ENCODE results near the gene DHX40. TPM values are rescaled to one million over a fixed set of nuclear protein-coding genes. Genes with fewer than 3 reads are reported as not detected.

Gene DHX40
- total RNA-seq, 1 donor from 2014 or later, result 54.3 TPM

- Histone ChIP-seq H3K9ac (ENCODE audit: low read depth in 1 of 3, low read length in 3 of 3) (no peak overlapping the region), H3K4me1 (ENCODE audit: control insufficient read depth in 3 of 3, insufficient read depth in 3 of 3, low read length in 3 of 3) (peaks cover 21 to 25% (median 24%) of the 10 kb centered on the region in 3 donors), H3K27me3 (ENCODE audit: control insufficient read depth in 3 of 3, insufficient read depth in 3 of 3, low read length in 3 of 3) (no peaks in the 10 kb centered on the region), H3K9me3 (ENCODE audit: control insufficient read depth in 3 of 3, low read length in 3 of 3) (no peaks in the 10 kb centered on the region), H3K36me3 (ENCODE audit: control insufficient read depth in 3 of 3, insufficient read depth in 3 of 3, low read length in 3 of 3) (no peaks in the 10 kb centered on the region), H3K27ac (ENCODE audit: low read depth, low read length) (no peak overlapping the region), H3K4me3 (ENCODE audit: low read length in 3 of 3) (no peak overlapping the region)
Measured at GRCh38 chr17:59637611-59638310, 72.4 kb downstream of the DHX40 start.

- Histone ChIP-seq H3K27me3 (ENCODE audit: control insufficient read depth in 3 of 3, insufficient read depth in 3 of 3, low read length in 3 of 3) (no peaks in the 10 kb centered on the region), H3K27ac (ENCODE audit: low read depth, low read length) (no peak overlapping the region), H3K9ac (ENCODE audit: low read depth in 1 of 3, low read length in 3 of 3) (no peak overlapping the region), H3K9me3 (ENCODE audit: control insufficient read depth in 3 of 3, low read length in 3 of 3) (no peaks in the 10 kb centered on the region), H3K4me1 (ENCODE audit: control insufficient read depth in 3 of 3, insufficient read depth in 3 of 3, low read length in 3 of 3) (peaks cover 24 to 30% (median 27%) of the 10 kb centered on the region in 3 donors), H3K4me3 (ENCODE audit: low read length in 3 of 3) (no peak overlapping the region), H3K36me3 (ENCODE audit: control insufficient read depth in 3 of 3, insufficient read depth in 3 of 3, low read length in 3 of 3) (no peaks in the 10 kb centered on the region)
Measured at GRCh38 chr17:59638553-59638952, 73.1 kb downstream of the DHX40 start.

GRCh38 chr17:59641799-59642484 is 76.5 kb downstream of the DHX40 start:
- H3K27ac ChIP-seq (ENCODE audit: low read depth, low read length), result no peak overlapping the region

GRCh38 chr17:59642565-59642964 is 77.2 kb downstream of the DHX40 start:
- Histone ChIP-seq H3K27me3 (ENCODE audit: control insufficient read depth in 3 of 3, insufficient read depth in 3 of 3, low read length in 3 of 3) (no peaks in the 10 kb centered on the region), H3K36me3 (ENCODE audit: control insufficient read depth in 3 of 3, insufficient read depth in 3 of 3, low read length in 3 of 3) (peaks cover 0 to 14% (median 6%) of the 10 kb centered on the region in 3 donors), H3K4me3 (ENCODE audit: low read length in 3 of 3) (no peak overlapping the region), H3K4me1 (ENCODE audit: control insufficient read depth in 3 of 3, insufficient read depth in 3 of 3, low read length in 3 of 3) (peaks cover 21 to 28% (median 21%) of the 10 kb centered on the region in 3 donors), H3K9ac (ENCODE audit: low read depth in 1 of 3, low read length in 3 of 3) (peak overlapping the region in 2 of 3 donors; percentile 35 to 48), H3K27ac (ENCODE audit: low read depth, low read length) (peak overlapping the region; percentile 64), H3K9me3 (ENCODE audit: control insufficient read depth in 3 of 3, low read length in 3 of 3) (no peaks in the 10 kb centered on the region)

More at GRCh38 chr17:59641799-59642484, 76.5 kb downstream of the DHX40 start:
- Histone ChIP-seq H3K4me3 (ENCODE audit: low read length in 3 of 3) (no peak overlapping the region), H3K36me3 (ENCODE audit: control insufficient read depth in 3 of 3, insufficient read depth in 3 of 3, low read length in 3 of 3) (peaks cover 0 to 14% (median 3%) of the 10 kb centered on the region in 3 donors), H3K9ac (ENCODE audit: low read depth in 1 of 3, low read length in 3 of 3) (no peak overlapping the region), H3K9me3 (ENCODE audit: control insufficient read depth in 3 of 3, low read length in 3 of 3) (no peaks in the 10 kb centered on the region), H3K4me1 (ENCODE audit: control insufficient read depth in 3 of 3, insufficient read depth in 3 of 3, low read length in 3 of 3) (peaks cover 21 to 25% (median 21%) of the 10 kb centered on the region in 3 donors), H3K27me3 (ENCODE audit: control insufficient read depth in 3 of 3, insufficient read depth in 3 of 3, low read length in 3 of 3) (no peaks in the 10 kb centered on the region)

- H3K4me1 ChIP-seq (ENCODE audit: control insufficient read depth in 3 of 3, insufficient read depth in 3 of 3, low read length in 3 of 3), result peaks cover 21 to 28% (median 21%) of the 10 kb centered on the region in 3 donors
- H3K36me3 ChIP-seq (ENCODE audit: control insufficient read depth in 3 of 3, insufficient read depth in 3 of 3, low read length in 3 of 3), result peaks cover 3 to 17% (median 13%) of the 10 kb centered on the region in 3 donors
- H3K4me3 ChIP-seq (ENCODE audit: low read length in 3 of 3), result no peak overlapping the region
- H3K27me3 ChIP-seq (ENCODE audit: control insufficient read depth in 3 of 3, insufficient read depth in 3 of 3, low read length in 3 of 3), result no peaks in the 10 kb centered on the region
- H3K9ac ChIP-seq (ENCODE audit: low read depth in 1 of 3, low read length in 3 of 3), result peak overlapping the region in 1 of 3 donors; percentile 48
- H3K9me3 ChIP-seq (ENCODE audit: control insufficient read depth in 3 of 3, low read length in 3 of 3), result no peaks in the 10 kb centered on the region
- peak overlapping the region; percentile 64 for H3K27ac ChIP-seq (ENCODE audit: low read depth, low read length)
Measured at GRCh38 chr17:59643159-59644140, 78.0 kb downstream of the DHX40 start.

- H3K9me3 ChIP-seq (ENCODE audit: control insufficient read depth in 3 of 3, low read length in 3 of 3), result no peaks in the 10 kb centered on the region
- peaks cover 6 to 50% (median 47%) of the 10 kb centered on the region in 3 donors for H3K36me3 ChIP-seq (ENCODE audit: control insufficient read depth in 3 of 3, insufficient read depth in 3 of 3, low read length in 3 of 3)
- no peak overlapping the region for H3K9ac ChIP-seq (ENCODE audit: low read depth in 1 of 3, low read length in 3 of 3)
- H3K4me3 ChIP-seq (ENCODE audit: low read length in 3 of 3), result no peak overlapping the region
- no peak overlapping the region for H3K27ac ChIP-seq (ENCODE audit: low read depth, low read length)
- no peaks in the 10 kb centered on the region for H3K27me3 ChIP-seq (ENCODE audit: control insufficient read depth in 3 of 3, insufficient read depth in 3 of 3, low read length in 3 of 3)
- H3K4me1 ChIP-seq (ENCODE audit: control insufficient read depth in 3 of 3, insufficient read depth in 3 of 3, low read length in 3 of 3), result peaks cover 14 to 25% (median 17%) of the 10 kb centered on the region in 3 donors
Measured at GRCh38 chr17:59647288-59647687, 81.9 kb downstream of the DHX40 start.

- no peak overlapping the region for H3K27ac ChIP-seq (ENCODE audit: low read depth, low read length)
- no peaks in the 10 kb centered on the region for H3K27me3 ChIP-seq (ENCODE audit: control insufficient read depth in 3 of 3, insufficient read depth in 3 of 3, low read length in 3 of 3)
- H3K36me3 ChIP-seq (ENCODE audit: control insufficient read depth in 3 of 3, insufficient read depth in 3 of 3, low read length in 3 of 3), result peaks cover 18 to 62% (median 60%) of the 10 kb centered on the region in 3 donors
- H3K9me3 ChIP-seq (ENCODE audit: control insufficient read depth in 3 of 3, low read length in 3 of 3), result peaks cover 0 to 3% (median 0%) of the 10 kb centered on the region in 3 donors
- peaks cover 0 to 6% (median 2%) of the 10 kb centered on the region in 3 donors for H3K4me1 ChIP-seq (ENCODE audit: control insufficient read depth in 3 of 3, insufficient read depth in 3 of 3, low read length in 3 of 3)
- no peak overlapping the region for H3K9ac ChIP-seq (ENCODE audit: low read depth in 1 of 3, low read length in 3 of 3)
- H3K4me3 ChIP-seq (ENCODE audit: low read length in 3 of 3), result no peak overlapping the region
Measured at GRCh38 chr17:59649886-59650285, 84.5 kb downstream of the DHX40 start.

GRCh38 chr17:59650642-59651041 is 85.2 kb downstream of the DHX40 start:
- no peak overlapping the region for H3K4me3 ChIP-seq (ENCODE audit: low read length in 3 of 3)
- H3K9me3 ChIP-seq (ENCODE audit: control insufficient read depth in 3 of 3, low read length in 3 of 3), result peaks cover 0 to 3% (median 0%) of the 10 kb centered on the region in 3 donors
- no peak overlapping the region for H3K27ac ChIP-seq (ENCODE audit: low read depth, low read length)
- peaks cover 24 to 68% (median 62%) of the 10 kb centered on the region in 3 donors for H3K36me3 ChIP-seq (ENCODE audit: control insufficient read depth in 3 of 3, insufficient read depth in 3 of 3, low read length in 3 of 3)
- peaks cover 0 to 6% (median 2%) of the 10 kb centered on the region in 3 donors for H3K4me1 ChIP-seq (ENCODE audit: control insufficient read depth in 3 of 3, insufficient read depth in 3 of 3, low read length in 3 of 3)
- no peak overlapping the region for H3K9ac ChIP-seq (ENCODE audit: low read depth in 1 of 3, low read length in 3 of 3)
- H3K27me3 ChIP-seq (ENCODE audit: control insufficient read depth in 3 of 3, insufficient read depth in 3 of 3, low read length in 3 of 3), result no peaks in the 10 kb centered on the region

- no peak overlapping the region for H3K4me3 ChIP-seq (ENCODE audit: low read length in 3 of 3)
- no peak overlapping the region for H3K27ac ChIP-seq (ENCODE audit: low read depth, low read length)
- H3K9me3 ChIP-seq (ENCODE audit: control insufficient read depth in 3 of 3, low read length in 3 of 3), result peaks cover 0 to 3% (median 0%) of the 10 kb centered on the region in 3 donors
- H3K9ac ChIP-seq (ENCODE audit: low read depth in 1 of 3, low read length in 3 of 3), result no peak overlapping the region
- no peaks in the 10 kb centered on the region for H3K27me3 ChIP-seq (ENCODE audit: control insufficient read depth in 3 of 3, insufficient read depth in 3 of 3, low read length in 3 of 3)
- peaks cover 0 to 6% (median 0%) of the 10 kb centered on the region in 3 donors for H3K4me1 ChIP-seq (ENCODE audit: control insufficient read depth in 3 of 3, insufficient read depth in 3 of 3, low read length in 3 of 3)
- peaks cover 24 to 74% (median 59%) of the 10 kb centered on the region in 3 donors for H3K36me3 ChIP-seq (ENCODE audit: control insufficient read depth in 3 of 3, insufficient read depth in 3 of 3, low read length in 3 of 3)
Measured at GRCh38 chr17:59651346-59651745, 85.9 kb downstream of the DHX40 start.

Measured in skeletal muscle tissue (tissue), 4 donors.